Lung (tissue), 12 donors: ENCODE results near the gene HMGCS2. TPM values are rescaled to one million over a fixed set of nuclear protein-coding genes. Genes with fewer than 3 reads are reported as not detected.

Experiments used
- ATAC-seq: fragments of 200-7000 bp; cut with Tn5 transposase; one replicate; pipeline ENCODE4 v1.9.1; 2020; ENCODE audit warnings: moderate number of reproducible peaks; ENCODE audit not compliant: insufficient read depth, low FRiP score
- DNase-seq, 3 donors: peaks; one replicate each; pipeline ENCODE4 v3.0.0-alpha.2; 2013 to 2017
- H3K27ac ChIP-seq, 2 donors: one replicate each; pipeline ENCODE4 v1.5.1; 2013; ENCODE audit warnings: mild to moderate bottlenecking in 2 of 2, moderate library complexity in 2 of 2, control low read depth in 1 of 2, inconsistent platforms in 1 of 2, low read depth in 1 of 2, low read length in 1 of 2
- H3K27me3 ChIP-seq, 3 donors: one replicate each; pipeline ENCODE4 v1.5.1; 2013; ENCODE audit warnings: low read length in 2 of 3; ENCODE audit not compliant: control insufficient read depth in 3 of 3, insufficient read depth in 3 of 3
- H3K36me3 ChIP-seq, 4 donors: one replicate each; pipeline ENCODE4 v1.5.1; 2013; ENCODE audit warnings: low read length in 4 of 4, mild to moderate bottlenecking in 1 of 4, moderate library complexity in 1 of 4; ENCODE audit not compliant: control insufficient read depth in 4 of 4, insufficient read depth in 4 of 4
- H3K4me1 ChIP-seq, 5 donors: one replicate each; pipeline ENCODE4 v1.5.1; 2013; ENCODE audit warnings: low read length in 5 of 5, mild to moderate bottlenecking in 2 of 5, moderate library complexity in 1 of 5; ENCODE audit not compliant: control insufficient read depth in 5 of 5, insufficient read depth in 5 of 5
- H3K4me3 ChIP-seq: one replicate; pipeline ENCODE4 v1.5.1; 2013; ENCODE audit warnings: mild to moderate bottlenecking, control low read depth, moderate library complexity
- H3K9ac ChIP-seq, 2 donors: one replicate each; pipeline ENCODE4 v1.5.1; 2013; ENCODE audit warnings: low read length in 2 of 2, control low read depth in 1 of 2; ENCODE audit not compliant: insufficient read depth in 1 of 2
- H3K9me3 ChIP-seq, 4 donors: one replicate each; pipeline ENCODE4 v1.5.1; 2013; ENCODE audit warnings: low read length in 3 of 4, mild to moderate bottlenecking in 1 of 4, moderate library complexity in 1 of 4; ENCODE audit not compliant: control insufficient read depth in 4 of 4, insufficient read depth in 3 of 4
- CTCF ChIP-seq: IDR thresholded peaks from 2 replicates; pipeline ENCODE4 v1.5.1; 2012; ENCODE audit warnings: mild to moderate bottlenecking; ENCODE audit errors: control extremely low read depth, extremely low read depth
- WGBS, 2 donors: extraction: QIAGEN DNeasy Blood & Tissue Kit; methylation state at CpG; one replicate each; pipeline ENCODE4 v1.1.7; 2013; 5-methylcytosine and 5-hydroxymethylcytosine counted together
- polyA plus RNA-seq, 2 donors: library from polyadenylated mRNA; stranded (reverse); fragments of 200-250 nt; gene quantifications; one replicate each; pipeline ENCODE4 v1.2.1, GENCODE V29; 2013
- total RNA-seq, 2 donors: library from RNA; depleted of rRNA in 1 of 2; stranded (reverse); fragments of >200 nt in 1 of 2; gene quantifications; one replicate each; pipeline ENCODE4 v1.2.1, GENCODE V29; 2014 to 2021
- donor health status: control.
- donor health status: control.
- donor health status: Bipolar disorder and iron deficiency.
- donor health status: healthy.
- donor health status: DM: yes; HTN: yes; CAD: no.

HMGCS2 gene
- total and polyA plus RNA-seq, 4 donors: 0.28 to 4.2 (median 0.52) TPM; not detected in 1

- no peaks in the 10 kb centered on the region for H3K9me3 ChIP-seq
- ATAC-seq (no peak), DNase-seq (peak in 2 of 3 donors; percentile 47 to 69)
- WGBS, 2 donors: 61 to 82% methylated on average over 3 of the region's 3 CpGs
- H3K36me3 ChIP-seq: no peaks in the 10 kb centered on the region
- no peak overlapping the region for H3K4me3 ChIP-seq
- peaks cover 2 to 50% (median 24%) of the 10 kb centered on the region in 5 donors for H3K4me1 ChIP-seq
- no peak overlapping the region for H3K27ac ChIP-seq
- TF ChIP-seq CTCF: no peak
- H3K27me3 ChIP-seq: no peaks in the 10 kb centered on the region
- no peak overlapping the region for H3K9ac ChIP-seq
Measured at GRCh38 chr1:119771770-119772169, 3.1 kb upstream of the HMGCS2 start.

- Histone ChIP-seq H3K4me3 (no peak overlapping the region), H3K27me3 (no peaks in the 10 kb centered on the region), H3K27ac (no peak overlapping the region), H3K4me1 (peaks cover 2 to 56% (median 24%) of the 10 kb centered on the region in 5 donors), H3K36me3 (no peaks in the 10 kb centered on the region), H3K9ac (no peak overlapping the region), H3K9me3 (no peaks in the 10 kb centered on the region)
- DNase-seq (peak; percentile 69 to 87 (median 83)), ATAC-seq (no peak)
- TF ChIP-seq CTCF: no peak
- WGBS, 2 donors: 40 to 41% methylated on average over 2 of the region's 2 CpGs
Measured at GRCh38 chr1:119771016-119771415, 2.3 kb upstream of the HMGCS2 start.

GRCh38 chr1:119767486-119767885 is 1.2 kb downstream of the HMGCS2 start:
- Histone ChIP-seq H3K4me3 (no peak overlapping the region), H3K9me3 (peaks cover 0 to 4% (median 0%) of the 10 kb centered on the region in 4 donors), H3K36me3 (no peaks in the 10 kb centered on the region), H3K4me1 (peaks cover 2 to 36% (median 16%) of the 10 kb centered on the region in 5 donors), H3K9ac (no peak overlapping the region), H3K27ac (no peak overlapping the region), H3K27me3 (no peaks in the 10 kb centered on the region)
- ATAC-seq: no peak
- 71 to 86% methylated on average over 2 of the region's 2 CpGs for WGBS, 2 donors
- DNase-seq: no peak
- no peak for TF ChIP-seq CTCF

- TF ChIP-seq CTCF: no peak
- no peak overlapping the region for H3K9ac ChIP-seq
- H3K27me3 ChIP-seq: no peaks in the 10 kb centered on the region
- peak in 1 of 3 donors; percentile 52 for DNase-seq
- H3K9me3 ChIP-seq: peaks cover 0 to 4% (median 0%) of the 10 kb centered on the region in 4 donors
- ATAC-seq: no peak
- peak overlapping the region in 1 of 2 donors; percentile 29 for H3K27ac ChIP-seq
- H3K4me3 ChIP-seq: no peak overlapping the region
- 45 to 79% methylated on average over 4 of the region's 4 CpGs for WGBS, 2 donors
- H3K4me1 ChIP-seq: peaks cover 2 to 30% (median 16%) of the 10 kb centered on the region in 5 donors
- no peaks in the 10 kb centered on the region for H3K36me3 ChIP-seq
Measured at GRCh38 chr1:119766374-119766794, 2.3 kb downstream of the HMGCS2 start.
